NCI-H345 treated with DMSO at 0.1 percent for 48 hours (cell line): Measurements from ENCODE around the gene RAI14.
"Not testable (repeated sequence)": the region's sequence is repeated elsewhere in the genome, so short reads cannot be mapped to it uniquely, and the experiment has no call there.

Source experiments
- DNase-seq: peaks from one replicate; lab custom pipeline; 2025; ENCODE audit not compliant: unreplicated experiment; lab: John Stamatoyannopoulos, UW

Gene RAI14

DNA sequence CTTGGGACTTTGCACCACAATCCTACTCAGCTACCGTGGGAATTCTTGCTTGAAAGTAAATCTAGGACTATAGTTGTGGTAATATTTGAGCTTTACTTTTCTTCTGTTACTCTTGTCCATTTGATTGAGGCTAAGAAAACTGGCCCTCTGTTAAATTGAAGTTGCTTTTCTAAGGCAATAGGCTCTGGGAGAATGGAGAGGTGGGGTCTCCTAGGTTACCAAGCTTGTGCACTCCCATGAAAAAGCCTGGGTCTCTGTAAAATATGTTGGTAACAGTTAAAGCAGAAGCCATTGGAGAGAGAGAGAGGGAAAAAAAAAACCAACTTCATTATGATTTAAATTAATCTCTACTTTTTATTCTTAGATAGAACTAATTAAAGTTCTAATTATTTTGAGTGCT is 68.6 kb downstream of the RAI14 start:
- no peak for DNase-seq

DNA sequence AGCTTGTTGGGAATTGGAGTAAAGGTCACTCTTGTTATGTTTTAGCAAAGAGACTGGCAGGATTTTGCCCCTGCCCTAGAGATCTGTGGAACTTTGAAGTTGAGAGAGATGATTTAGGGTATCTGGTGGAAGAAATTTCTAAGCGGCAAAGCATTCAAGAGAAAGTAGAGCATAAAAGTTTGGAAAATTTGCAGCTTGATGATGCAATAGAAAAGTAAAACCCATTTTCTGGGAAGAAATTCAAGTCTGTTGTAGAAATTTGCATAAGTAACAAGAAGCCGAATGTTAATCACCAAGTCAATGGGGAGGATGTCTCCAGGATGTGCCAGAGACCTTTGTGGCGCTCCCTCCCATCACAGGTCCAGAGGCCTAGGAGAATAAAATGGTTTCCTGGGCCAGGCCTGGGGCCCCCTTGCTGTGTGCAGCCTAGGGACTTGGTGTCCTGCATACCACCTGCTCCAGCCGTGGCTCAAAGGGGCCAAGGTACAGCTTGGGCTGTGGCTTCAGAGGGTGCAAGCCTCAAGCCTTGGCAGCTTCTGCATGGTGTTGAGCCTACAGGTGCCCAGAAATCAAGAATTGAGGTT is 71.1 kb downstream of the RAI14 start:
- not testable (repeated sequence) for DNase-seq

DNA sequence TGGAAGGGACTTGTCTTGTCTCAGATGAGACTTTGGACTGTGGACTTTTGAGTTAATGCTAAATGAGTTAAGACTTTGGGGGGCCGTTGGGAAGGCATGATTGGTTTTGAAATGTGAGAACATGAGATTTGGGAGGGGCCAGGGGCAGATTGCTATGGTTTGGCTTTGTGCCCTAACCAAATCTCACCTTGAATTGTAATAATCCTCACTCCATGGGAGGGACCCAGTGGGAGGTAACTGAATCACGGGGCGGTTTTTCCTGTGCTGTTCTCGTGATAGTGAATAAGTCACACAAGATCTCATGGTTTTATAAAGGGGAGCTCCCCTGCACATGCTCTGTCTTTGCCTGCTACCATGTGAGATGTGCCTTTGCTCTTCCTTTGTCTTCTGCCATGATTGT is 72.1 kb downstream of the RAI14 start:
- DNase-seq = no peak

DNA sequence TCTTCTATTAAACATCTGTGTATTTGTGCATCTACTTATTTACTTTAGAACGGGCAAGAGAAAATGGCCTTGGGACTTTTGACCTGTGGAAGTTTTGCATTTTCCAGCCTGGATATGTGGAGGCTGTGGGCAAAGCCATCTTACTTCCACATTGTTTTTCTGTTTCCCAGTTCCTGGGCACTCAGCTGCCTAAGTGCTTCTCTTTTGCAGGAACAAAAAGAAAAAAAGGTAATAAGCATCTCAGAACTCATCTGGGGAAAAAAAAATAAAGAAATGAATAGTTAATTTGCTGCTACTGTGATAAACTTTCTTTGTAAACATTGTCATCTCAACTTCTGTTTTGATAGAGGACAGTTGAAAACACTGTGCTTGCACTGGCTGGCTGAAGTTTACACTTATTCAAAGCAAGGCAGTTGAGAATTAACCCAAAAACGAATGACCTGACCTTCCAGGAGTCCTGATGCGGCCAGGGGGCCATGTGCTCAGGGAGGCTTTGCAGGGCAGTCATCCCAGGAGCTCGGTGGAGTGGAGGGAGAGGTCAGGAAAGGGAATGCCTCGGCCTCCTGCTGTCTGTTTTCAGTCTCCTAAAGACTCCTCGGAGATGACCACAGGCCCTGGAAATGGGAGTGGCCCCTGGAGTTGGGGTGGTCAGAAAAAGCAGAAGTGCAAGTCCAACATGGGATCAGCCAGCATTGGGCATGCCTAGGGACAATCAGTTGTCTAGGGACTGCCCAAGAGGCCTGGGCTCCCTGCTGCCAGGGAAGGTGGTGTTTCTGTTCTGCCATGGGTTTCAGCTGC is 75.5 kb downstream of the RAI14 start:
- DNase-seq = no peak

DNA sequence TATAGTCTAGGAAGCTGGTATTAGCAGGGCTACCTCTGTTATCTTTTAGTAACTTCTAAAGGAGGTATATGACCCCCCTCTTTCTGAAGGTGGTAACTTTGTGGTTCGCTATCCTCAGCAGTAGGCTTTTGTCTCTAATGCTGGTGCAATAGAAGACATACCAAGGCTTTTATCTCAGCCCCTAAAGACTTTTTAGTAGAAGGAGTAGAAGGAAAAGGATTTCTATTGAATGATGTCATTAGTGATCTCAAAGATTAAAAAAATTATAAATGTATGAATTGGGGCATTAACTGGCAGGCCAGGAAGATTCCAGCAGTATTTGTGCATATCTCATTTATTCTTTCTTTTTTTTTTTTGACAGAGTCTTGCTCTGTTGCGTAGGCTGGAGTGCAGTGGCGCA is 78.2 kb downstream of the RAI14 start:
- no peak for DNase-seq

DNA sequence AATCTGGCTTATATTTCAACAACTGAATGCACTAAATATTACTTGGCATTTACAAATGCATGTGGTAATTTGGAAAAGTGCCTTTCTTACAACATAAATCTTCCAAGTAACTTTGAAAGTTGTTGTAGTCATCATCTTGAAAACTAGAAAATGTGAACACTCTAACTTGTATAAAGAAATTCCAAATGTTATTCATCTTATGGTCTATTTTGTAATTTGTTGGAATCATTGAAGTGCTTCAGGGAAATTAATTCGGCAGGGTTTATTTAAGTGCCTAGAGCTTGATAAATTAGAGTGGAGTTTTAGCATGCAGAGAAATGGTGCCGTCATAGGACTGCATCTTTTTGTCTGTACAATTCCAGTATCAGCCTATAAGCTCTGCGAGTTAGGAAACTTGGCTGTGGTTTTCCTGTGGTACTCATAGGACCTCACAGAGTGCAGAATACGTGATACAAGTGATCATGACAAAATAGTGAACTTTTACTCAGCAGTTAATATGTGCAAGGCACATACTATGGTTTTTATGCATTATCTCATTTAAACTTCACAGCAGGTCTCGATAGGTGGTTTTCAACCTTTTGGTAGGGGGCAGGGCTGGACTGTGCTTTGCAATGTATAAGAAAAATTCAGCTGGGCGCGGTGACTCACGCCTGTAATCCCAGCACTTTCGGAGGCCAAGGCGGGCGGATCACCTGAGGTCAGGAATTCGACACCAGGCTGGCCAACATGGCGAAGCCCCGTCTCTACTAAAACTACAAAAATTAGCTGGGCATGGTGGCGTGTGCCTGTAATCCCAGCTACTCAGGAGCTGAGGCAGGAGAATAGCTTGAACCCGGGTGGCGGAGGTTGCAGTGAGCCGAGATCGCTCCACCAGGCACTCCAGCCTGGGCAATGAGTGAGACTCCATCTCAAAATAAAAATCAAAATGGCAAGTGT is 79.6 kb downstream of the RAI14 start:
- no peak for DNase-seq

DNA sequence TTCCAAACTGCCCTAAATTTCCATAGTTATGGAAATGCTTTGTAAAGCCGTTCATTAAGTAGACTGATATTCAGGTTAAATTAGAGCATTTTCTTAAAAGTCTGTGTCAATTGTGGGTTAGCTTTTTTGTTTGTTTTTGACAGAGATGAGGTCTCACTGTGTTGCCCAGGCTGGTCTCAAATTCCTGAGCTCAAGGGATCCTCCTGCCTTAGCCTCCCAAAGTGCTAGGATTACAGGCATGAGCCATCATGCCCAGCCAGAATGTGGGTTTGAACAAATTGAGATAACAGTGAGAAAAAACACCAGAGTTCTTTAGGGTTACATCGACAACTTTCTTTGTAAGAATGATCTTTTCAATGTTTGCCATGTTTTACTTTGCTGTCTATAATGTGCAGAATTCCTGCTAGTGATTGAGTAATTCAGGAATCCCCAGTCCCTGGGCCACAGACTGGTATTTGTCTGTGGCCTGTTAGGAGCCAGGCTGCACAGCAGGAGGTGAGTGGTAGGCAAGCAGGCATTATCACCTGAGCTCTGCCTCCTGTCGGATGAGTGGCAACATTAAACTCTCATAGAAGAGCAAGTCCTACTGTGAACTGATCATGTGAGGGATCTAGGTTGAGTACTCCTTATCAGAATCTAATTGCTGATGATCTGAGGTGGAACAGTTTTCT is 80.5 kb downstream of the RAI14 start:
- no peak for DNase-seq

DNA sequence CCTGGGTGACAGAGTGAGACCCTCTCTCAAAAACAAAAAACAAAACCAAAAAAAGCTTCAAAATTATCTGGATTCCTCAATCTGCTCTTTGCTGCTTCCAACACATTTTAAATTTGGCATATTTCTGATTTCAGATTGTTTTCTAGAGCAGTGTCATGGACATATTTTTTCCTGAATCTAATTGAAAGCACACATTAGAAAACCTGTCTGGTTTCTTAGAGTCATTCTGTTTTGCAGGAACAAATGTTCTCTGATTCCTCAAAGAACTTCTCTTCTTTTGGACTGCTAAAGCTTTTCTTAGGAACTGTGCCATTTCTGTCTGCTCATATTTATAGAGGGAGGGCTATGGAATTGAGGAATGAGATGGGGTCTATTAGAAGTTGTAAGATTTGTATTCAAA is 81.6 kb downstream of the RAI14 start:
- no peak for DNase-seq

DNA sequence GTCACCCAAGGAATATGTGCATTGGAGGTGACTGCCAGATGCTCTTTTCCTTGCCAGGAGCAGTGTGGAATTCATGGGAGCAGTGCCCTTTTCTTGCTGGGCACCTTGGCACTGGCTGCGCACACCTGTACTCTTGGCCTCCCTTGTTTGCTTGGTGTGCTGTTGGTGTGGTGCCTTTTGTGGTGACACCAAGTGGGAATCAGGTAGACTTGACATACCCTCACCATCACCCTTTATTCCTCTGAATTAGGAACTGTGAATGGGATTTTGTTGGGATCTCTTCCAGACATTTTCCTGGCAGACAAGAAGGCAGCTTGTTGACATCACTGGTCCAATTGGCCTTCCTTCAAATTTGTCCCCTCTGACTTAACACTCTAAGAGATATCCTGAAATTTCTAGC is 82.3 kb downstream of the RAI14 start:
- no peak for DNase-seq

DNA sequence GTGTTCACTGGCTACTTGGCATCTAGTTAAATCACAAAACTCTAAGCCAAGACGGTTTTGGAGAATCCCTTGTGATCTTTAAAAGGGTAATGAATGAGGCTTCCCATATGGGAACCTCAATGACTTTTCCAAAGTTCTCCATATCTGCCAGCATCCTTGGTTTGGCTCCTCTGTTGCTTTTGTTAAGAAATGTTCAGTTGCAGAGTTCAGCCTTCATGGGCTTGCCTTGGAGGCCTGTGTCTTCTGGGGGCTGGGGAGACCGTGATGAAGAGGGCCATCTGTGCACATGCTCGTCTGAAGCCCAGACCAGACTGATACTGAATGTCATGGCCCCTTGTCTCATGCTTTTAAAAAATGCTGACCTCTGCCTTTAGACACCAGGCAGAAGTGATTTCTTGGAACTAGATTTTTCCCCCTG is 84.3 kb downstream of the RAI14 start:
- DNase-seq = no peak

DNA sequence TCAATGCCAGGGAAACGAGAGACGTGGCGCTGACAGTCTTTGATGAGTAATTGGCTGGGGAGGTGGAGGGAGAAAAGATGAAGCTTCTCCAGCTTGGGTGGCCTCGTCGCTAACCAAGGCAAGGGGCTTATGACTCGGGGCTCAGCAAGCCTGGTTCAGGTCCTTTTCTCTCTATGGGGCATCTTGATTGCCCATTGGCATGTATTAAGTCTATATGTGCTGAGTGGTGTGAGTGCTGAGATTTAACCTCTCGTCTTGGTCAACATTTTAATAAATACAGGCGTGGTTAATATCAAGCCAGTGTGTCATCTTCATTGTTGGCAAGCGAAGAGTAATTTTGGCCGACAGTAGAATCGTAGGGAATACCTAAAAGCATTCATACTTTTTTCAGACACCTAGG is 85.9 kb downstream of the RAI14 start:
- no peak for DNase-seq

DNA sequence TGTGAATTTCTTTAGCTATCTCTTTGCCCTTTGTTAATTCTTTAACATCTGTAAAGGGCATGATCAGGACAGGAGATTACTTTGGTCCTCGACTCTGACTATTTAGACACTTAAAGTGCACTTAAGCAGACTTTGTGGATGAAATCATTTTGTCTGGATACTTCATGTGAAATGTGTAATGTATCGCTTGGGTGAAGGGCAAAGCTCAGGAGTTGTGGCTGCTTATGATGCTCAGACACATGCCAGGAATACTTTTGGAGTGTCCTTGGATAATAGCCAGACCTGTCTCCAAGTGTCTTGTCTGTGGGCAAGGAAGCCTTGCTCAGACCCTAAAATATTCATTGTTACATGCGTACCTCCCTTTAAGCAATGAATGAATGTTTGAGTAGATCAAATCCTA is 87.8 kb downstream of the RAI14 start:
- DNase-seq = no peak

DNA sequence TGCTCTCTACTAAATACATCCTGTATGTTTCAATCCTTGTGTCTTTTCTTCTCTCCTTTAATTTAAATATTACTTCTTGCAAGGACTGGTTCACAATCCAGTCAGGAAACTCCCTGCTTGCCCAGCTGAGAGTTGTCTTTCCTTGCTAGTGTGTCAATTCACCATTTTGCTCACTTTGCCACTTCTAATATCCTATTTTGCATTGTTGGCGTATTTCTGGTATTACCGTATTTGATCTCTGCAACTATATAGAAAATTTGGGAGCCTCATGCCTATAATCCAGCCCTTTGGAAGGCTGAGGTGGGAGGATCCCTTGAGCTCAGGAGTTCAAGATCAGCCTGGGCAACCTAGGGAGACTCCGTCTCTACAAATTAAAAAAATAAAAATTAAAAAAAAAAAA is 92.3 kb downstream of the RAI14 start:
- DNase-seq = no peak

DNA sequence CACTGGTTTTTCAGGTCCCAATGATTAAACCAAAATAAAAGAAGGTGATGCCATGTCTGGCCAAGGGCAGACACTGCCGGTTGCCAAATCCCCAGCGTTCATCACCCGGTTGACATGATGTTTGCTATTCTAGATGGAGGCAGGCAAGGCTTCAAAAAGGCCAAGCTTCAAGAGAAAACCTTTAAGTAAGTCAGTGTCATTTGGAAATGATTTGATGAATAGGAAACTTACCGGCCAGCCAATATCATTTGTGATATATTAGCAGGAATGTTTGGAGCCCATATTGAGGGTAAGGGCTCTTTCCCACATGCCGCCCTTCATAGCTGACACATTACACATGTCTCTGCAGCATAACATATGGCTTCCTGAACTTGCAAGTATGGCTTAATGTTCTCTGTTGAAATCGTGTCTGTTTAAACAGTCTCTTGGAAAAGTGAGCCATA is 93.3 kb downstream of the RAI14 start:
- no peak for DNase-seq

DNA sequence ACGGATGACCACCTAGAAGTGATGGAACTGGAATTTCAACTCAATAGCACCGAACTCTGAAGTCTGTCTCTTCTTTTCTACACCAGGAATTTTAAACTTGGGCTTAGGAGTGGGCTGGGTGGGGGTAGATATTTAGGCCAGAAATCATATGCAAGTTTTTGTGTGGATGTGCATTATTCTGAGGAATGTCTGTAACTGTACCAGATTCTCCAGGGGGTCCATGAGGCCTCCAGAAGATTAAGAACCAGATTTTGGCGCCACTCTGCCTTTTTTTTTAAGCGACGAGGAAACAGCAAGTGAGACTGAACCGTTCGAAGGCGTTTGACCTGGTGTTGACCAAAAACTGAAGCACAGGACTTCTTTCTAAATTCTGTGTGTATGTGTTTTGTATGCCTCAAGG is 94.1 kb downstream of the RAI14 start:
- DNase-seq = no peak

DNA sequence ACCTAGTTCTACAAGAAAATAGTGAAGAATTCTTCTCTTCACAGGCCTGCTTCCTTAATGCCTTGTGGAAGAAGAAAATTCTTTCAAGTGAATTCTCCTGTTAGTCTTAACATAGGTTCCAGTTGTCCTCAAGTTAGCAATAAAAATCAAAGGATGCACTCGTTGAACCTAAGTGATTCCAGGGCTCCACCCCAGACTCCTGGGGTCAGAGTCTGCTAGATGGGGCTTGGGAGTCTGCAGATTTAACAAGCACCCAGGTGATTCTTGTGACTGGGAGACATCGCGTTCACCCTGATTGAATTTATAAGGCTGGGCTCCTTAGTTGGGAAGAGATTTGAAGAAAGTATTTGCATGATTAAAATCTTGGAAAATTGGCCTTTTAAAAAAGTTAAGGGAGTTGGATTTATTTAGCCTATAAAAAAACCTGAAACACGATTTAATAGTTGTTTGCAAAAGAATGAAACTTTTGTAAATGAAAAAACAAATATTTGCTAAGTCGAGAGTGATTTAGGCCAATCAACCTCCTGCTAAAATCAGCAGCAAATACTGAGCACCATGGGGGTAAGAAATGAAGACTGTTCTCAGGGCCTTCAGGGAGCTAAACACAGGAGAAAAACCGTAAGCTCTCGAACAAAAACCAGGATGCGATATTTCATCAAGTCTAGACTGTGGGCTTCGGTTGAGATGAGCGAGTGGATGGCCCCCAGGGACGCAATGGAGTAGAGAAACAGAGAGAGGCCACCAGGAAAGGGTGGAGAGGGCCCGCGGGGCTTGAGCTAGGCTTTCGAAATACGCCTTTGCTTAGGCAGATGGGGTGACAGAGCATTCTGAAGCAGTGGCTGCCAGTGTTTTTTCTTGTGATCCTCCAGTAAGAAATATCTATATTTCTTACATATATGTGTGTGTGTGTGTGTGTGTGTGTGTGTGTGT is 95.9 kb downstream of the RAI14 start:
- no peak for DNase-seq

DNA sequence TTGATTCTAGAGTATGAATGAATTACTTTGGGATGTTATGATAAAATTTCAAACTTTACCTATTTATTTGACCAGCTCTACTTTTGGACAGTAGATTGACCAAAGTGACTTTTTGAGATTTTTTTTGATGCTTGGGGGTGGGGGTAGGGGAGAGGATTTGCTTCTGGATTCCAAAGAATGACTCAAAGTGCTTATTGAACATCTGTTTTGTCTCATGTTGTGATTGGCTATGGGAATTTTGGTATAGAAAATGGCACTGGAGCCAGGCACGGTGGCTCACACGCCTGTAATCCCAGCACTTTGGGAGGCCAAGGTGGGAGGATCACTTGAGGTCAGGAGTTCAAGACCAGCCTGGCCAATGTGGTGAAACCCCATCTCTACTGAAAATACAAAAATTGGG is 97.1 kb downstream of the RAI14 start:
- DNase-seq = not testable (repeated sequence)

DNA sequence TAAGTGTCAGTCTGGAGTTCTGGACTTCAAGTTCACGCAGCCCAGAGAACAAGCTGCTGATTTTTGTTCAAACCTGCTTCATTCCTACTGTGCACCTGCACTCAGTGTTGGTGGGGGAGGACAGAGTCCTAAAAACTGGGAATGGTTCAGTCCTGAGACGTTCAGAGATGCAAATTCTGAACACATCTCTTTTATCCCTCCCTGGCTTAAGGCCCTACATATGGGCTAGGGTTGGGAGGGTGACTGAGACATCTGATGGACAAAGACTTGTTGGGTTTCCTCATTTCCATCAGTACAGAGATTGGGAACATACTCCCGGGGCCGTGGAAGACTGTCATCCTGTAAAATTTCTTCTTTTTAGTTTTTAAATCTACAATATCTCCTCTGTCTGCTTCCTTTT is 99.8 kb downstream of the RAI14 start:
- DNase-seq = no peak

DNA sequence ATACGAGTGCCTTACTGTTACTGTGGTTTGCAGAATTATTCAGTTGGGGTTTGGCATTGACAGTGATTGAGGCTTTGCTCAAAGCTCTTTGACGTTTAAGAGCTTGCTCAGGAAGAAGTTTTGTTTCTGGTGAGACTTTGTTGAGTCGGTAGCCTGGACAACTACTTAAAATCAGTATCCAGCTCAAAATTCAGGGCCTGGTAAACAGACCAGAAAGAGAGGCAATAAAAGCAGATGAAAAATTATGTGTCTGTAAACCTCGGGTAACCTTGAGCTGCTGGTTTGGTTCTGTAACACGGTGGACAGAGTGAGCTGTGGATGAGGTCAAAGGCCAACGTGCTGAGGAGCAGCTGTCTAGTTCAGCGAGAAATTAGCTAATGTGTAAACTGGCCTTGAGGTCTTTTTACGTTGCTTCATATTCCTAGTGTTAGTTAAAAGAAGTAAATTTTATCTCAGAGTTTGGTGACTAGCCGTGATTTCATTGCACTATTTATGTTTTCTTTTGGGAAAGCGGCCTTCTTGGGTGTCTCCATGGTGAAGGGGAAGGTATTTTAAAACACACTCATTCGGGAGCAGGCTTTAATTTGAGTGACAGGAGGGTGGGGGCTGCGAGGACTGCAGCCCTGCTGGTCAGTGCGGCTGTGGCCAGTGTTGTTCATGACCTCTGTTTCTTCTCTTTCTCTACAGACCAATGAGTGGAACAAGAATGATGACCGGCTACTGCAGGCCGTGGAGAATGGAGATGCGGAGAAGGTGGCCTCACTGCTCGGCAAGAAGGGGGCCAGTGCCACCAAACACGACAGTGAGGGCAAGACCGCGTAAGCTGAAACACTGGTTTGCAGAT is 100.9 kb downstream of the RAI14 start:
- DNase-seq = no peak
